SK-N-SH treated with all-trans-retinoic acid at 6 μM for 48 hours (cell line): ENCODE data around the gene FAM135A.

Experiments used
- ARNTL ChIP-seq: fragments of 450-650 bp; formaldehyde crosslinking; IDR thresholded peaks from 2 replicates; pipeline ENCODE4 v1.5.0; 2020; ENCODE audit warnings: low read depth, mild to moderate bottlenecking, moderate library complexity, borderline replicate concordance
- CSDC2 ChIP-seq: fragments of 250-450 bp; sonication (Bioruptor Pico); IDR thresholded peaks from 2 replicates; pipeline ENCODE4 v1.5.0; 2020; ENCODE audit warnings: mild to moderate bottlenecking, moderate library complexity
- ESRRG ChIP-seq: fragments of 250-450 bp; sonication (Bioruptor Pico); IDR thresholded peaks from 2 replicates; pipeline ENCODE4 v1.6.1; 2021; ENCODE audit warnings: mild to moderate bottlenecking
- GLIS3 ChIP-seq: fragments of 250-450 bp; sonication (Bioruptor Pico); IDR thresholded peaks from 2 replicates; pipeline ENCODE4 v1.5.0; 2020; ENCODE audit warnings: mild to moderate bottlenecking, moderate library complexity
- OSR1 ChIP-seq: fragments of 250-450 bp; sonication (Bioruptor Pico); IDR thresholded peaks from 2 replicates; pipeline ENCODE4 v1.8.0; 2022; ENCODE audit warnings: moderate library complexity, mild to moderate bottlenecking, inconsistent platforms
- PATZ1 ChIP-seq: fragments of 250-450 bp; sonication (Bioruptor Pico); IDR thresholded peaks from 2 replicates; pipeline ENCODE4 v1.8.0; 2020; ENCODE audit warnings: mild to moderate bottlenecking, moderate library complexity, borderline replicate concordance
- PPARA ChIP-seq: fragments of 250-450 bp; sonication (Bioruptor Pico); IDR thresholded peaks from 2 replicates; pipeline ENCODE4 v1.5.0; 2020; ENCODE audit warnings: mild to moderate bottlenecking, borderline replicate concordance
- RARB ChIP-seq: fragments of 250-450 bp; sonication (Bioruptor Pico); IDR thresholded peaks from 2 replicates; pipeline ENCODE4 v1.8.0; 2021; ENCODE audit warnings: mild to moderate bottlenecking, moderate library complexity
- SNAI2 ChIP-seq: fragments of 250-450 bp; sonication (Bioruptor Pico); IDR thresholded peaks from 2 replicates; pipeline ENCODE4 v1.5.0; 2020; ENCODE audit warnings: mild to moderate bottlenecking, moderate library complexity
- TCF4 ChIP-seq: fragments of 250-450 bp; sonication (Bioruptor Pico); IDR thresholded peaks from 2 replicates; pipeline ENCODE4 v1.8.0; 2021; ENCODE audit warnings: mild to moderate bottlenecking, moderate library complexity, borderline replicate concordance
- TOX ChIP-seq: fragments of 250-450 bp; sonication (Bioruptor Pico); IDR thresholded peaks from 2 replicates; pipeline ENCODE4 v1.8.0; 2021; ENCODE audit warnings: mild to moderate bottlenecking, moderate library complexity, borderline replicate concordance
- ZFP30 ChIP-seq: fragments of 450-650 bp; formaldehyde crosslinking; IDR thresholded peaks from 2 replicates; pipeline ENCODE4 v1.5.0; 2022; ENCODE audit warnings: mild to moderate bottlenecking, moderate library complexity
- ZNF565 ChIP-seq: fragments of 450-650 bp; formaldehyde crosslinking; conservative IDR thresholded peaks from 2 replicates; pipeline ENCODE4 v1.5.0; 2020; ENCODE audit warnings: low read depth, mild to moderate bottlenecking, moderate library complexity
- ZNF70 ChIP-seq: fragments of 450-650 bp; formaldehyde crosslinking; IDR thresholded peaks from 2 replicates; pipeline ENCODE4 v1.5.0; 2020; ENCODE audit warnings: mild to moderate bottlenecking, moderate library complexity

- TF ChIP-seq ARNTL (CRISPR knock-in tag): no peak
- TF ChIP-seq GLIS3 (CRISPR knock-in tag): no peak
- no peak for TF ChIP-seq PPARA
- no peak for TF ChIP-seq ZFP30
- no peak for TF ChIP-seq SNAI2 (CRISPR knock-in tag)
- TF ChIP-seq TOX (CRISPR knock-in tag): no peak
- no peak for TF ChIP-seq TCF4 (CRISPR knock-in tag)
- TF ChIP-seq ESRRG: no peak
- TF ChIP-seq CSDC2 (CRISPR knock-in tag): no peak
- TF ChIP-seq OSR1 (CRISPR knock-in tag): no peak
- no peak for TF ChIP-seq RARB (CRISPR knock-in tag)
- TF ChIP-seq ZNF70: no peak
- TF ChIP-seq ZNF565: no peak
- TF ChIP-seq PATZ1 (CRISPR knock-in tag): no peak
These were observed 81.5 kb downstream of the FAM135A start for GRCh38 chr6:70494833-70495232.
